HuH-7 (cell line): Measurements from ENCODE around the gene GPBP1L1.

Source experiments
- DNase-seq: peaks from one replicate; pipeline ENCODE4 v3.0.0; 2011; ENCODE audit warnings: low spot score

The GPBP1L1 gene

DNA sequence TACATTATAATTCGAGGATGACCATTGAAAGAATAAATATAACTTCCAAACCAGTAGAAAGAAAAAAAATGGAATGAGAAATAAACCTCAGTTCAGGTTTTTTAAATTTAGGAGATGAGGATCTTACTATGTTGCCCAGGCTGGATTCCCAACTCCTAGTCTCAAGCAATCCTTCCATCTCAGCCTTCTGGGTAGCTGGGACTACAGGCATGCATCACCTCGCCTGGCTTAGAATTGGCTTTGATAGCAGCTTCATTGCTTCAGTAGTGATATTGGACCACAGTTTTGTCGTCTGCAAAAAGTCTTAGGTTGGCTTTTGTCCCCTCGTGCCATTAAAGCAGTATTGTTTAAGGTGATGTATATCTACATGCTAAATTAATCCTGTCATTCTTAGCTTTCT is 99.6 kb downstream of the GPBP1L1 start:
- no peak for DNase-seq

DNA sequence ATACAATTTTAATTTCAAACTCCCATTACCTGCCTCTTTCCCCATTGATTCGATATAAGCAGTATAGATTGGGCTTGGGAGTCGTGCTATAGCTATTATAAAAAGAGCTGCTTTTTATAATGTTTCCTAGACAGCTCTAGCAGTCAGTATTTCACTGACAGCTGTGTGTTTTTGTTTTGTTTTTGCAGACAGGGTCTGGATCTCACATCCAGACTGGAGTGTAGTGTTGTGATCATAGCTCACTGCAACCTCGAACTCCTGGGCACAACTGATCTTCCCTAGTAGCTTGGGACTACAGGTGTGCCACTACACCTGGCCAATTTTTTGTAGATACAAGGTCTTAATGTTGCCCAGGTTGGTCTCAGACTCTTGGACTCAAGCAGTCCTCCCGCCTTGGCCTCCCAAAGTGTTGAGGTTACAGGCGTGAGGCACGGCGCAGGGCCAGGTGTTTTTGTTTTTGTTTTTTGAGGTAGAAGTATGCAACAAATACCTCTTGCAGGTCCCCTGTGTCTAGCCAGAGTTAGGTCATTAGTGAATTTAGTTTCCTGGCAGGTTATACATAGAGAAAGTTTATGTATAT is 100.7 kb downstream of the GPBP1L1 start:
- DNase-seq = no peak

DNA sequence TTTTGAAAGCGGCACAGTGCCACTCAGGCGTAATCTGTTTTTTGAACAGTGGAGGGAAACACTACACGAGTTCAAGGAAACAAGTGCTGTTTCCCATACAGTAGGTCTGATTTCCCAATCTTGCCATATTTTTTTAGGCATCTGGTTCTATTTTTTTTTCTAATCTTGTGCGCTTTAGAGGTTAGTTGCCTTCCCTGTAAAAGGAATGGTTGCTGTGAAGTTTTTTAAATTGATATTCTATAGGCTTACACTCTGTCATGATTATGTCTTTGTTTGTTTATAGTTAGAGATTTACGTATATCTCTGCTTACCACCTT is 101.3 kb downstream of the GPBP1L1 start:
- DNase-seq = no peak

DNA sequence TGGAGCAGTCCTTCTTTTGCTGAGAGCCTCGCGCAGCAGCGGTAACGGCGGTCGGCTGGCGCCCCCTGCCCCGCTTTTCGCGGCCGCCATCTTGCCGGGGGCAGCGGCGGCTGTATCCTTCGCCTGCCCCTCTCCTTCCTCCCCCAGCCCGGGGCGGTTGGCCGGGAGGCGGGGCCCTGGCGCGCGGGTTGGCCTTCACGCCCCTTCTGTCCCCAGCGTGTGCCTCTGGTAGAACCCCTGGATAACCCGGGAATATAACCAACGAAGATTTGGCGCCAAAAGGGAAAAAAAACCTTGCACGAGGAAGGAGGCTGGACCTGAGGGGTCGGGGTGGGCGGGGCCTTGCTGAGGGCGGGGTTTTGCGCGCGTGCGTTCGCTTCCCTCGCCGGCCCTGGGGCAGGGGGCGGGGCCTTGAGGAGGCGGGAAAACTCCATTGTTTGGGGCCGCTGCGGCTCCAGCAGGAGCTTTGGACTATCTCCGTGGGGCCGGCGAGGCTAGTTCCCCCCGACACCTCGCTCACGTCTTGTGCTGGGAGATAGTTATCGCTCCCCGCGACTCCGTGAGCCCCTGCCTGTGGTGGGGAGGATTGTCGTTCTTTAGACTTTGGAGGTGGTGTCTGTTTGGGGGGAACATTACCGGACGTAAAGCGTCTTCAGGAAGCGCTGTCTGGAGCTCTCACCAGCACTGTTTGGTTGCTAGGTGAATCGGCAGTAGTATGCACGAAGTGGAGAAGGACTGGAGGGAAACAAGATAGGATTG is 101.8 kb downstream of the GPBP1L1 start:
- DNase-seq = peak; percentile 87

DNA sequence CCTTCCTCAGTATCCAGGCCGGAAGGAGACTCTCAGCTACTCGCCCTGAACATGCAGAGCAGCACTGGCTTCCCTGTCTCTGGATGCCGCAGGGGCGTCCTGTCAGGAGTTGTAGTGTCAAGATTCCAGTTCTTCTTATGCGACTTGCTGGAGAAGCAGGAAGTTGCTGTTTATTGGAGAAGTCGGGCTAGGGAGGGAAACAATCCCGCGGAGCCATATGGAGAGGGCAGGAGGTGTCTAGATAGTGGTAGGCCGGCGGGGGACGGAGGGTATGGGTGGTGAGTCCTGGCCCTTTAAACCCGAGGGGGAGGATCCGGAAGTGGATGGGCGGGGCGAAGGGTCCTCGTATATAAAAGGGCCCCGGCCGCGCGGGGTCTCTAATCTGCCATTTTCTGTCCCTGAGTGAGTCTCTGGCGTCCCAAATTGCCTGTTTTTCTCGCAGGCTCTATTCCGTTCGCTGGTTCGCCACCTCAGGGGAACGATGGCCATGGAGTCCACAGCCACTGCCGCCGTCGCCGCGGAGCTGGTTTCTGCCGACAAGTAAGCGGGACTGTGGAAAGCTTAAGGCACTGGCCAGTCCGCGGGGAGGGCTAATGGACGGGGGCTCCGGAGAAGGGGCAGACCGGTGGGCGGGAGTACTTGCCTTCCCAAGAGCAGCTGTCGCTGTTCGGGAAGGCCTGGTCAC is 102.5 kb downstream of the GPBP1L1 start, which contains the start of gene NASP:
NASP (plus strand) TSS at position 376 of the 685 bp plus-strand sequence; CDS start at position 482, 106 bp downstream.
- peak; percentile 83 for DNase-seq

DNA sequence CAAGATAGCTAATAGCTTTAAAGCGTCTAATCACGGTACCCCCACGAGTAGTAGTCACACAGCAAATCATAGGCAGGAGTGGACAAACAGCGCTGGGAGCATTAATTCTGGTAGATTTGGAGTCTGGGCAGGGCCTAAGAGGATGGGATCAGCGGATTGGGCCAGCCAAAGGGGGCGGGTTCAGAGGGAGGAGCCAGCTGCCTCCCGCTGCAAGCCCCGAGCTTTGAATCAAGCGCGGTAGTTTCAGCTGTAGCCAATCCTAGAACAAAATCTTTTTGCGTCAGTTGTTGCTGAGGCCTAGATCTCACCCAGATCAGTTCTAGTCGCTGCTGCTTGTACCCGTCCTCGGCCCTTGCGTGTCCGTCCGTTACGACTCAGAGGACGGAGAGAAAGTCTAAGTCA is 103.1 kb downstream of the GPBP1L1 start:
- DNase-seq = peak; percentile 98
